MM.1S (cell line): ENCODE data around the gene CATSPERZ.

ENCODE experiments used
- DNase-seq: peaks from one replicate; pipeline ENCODE4 v3.0.0-alpha.2; 2015
- H2AFZ ChIP-seq: fragments of 300-600 bp; sonication (generic); 2 replicates; pipeline ENCODE4 v1.6.0; 2016; ENCODE audit warnings: antibody characterized with exemption, low read length
- H3F3A ChIP-seq: fragments of 300-600 bp; sonication (generic); 2 replicates; pipeline ENCODE4 v1.6.1; 2016; ENCODE audit warnings: mild to moderate bottlenecking, antibody characterized with exemption, low read length, moderate library complexity, mixed read lengths; ENCODE audit not compliant: insufficient read depth
- H3K27ac ChIP-seq: fragments of 300-600 bp; sonication (generic); 2 replicates; pipeline ENCODE4 v1.5.1; 2016; ENCODE audit warnings: mild to moderate bottlenecking, low read length
- H3K27me3 ChIP-seq: fragments of 300-600 bp; sonication (generic); replicated peaks from 2 replicates; pipeline ENCODE4 v1.6.0; 2016; ENCODE audit warnings: low read length; ENCODE audit not compliant: insufficient read depth
- H3K36me3 ChIP-seq: fragments of 300-600 bp; sonication (generic); replicated peaks from 2 replicates; pipeline ENCODE4 v1.6.1; 2016; ENCODE audit warnings: mild to moderate bottlenecking, low read length, mixed read lengths; ENCODE audit not compliant: insufficient read depth
- H3K4me1 ChIP-seq: fragments of 300-600 bp; sonication (generic); 2 replicates; pipeline ENCODE4 v1.6.1; 2016; ENCODE audit warnings: low read length, mixed read lengths
- H3K4me2 ChIP-seq: fragments of 300-600 bp; sonication (generic); 2 replicates; pipeline ENCODE4 v1.6.0; 2016; ENCODE audit warnings: low read depth, low read length
- H3K4me3 ChIP-seq: fragments of 300-600 bp; sonication (generic); 2 replicates; pipeline ENCODE4 v1.5.1; 2016; ENCODE audit warnings: low read length, mixed read lengths
- H3K79me2 ChIP-seq: fragments of 300-600 bp; sonication (generic); 2 replicates; pipeline ENCODE4 v1.6.1; 2016; ENCODE audit warnings: mixed run types, low read length, mixed read lengths
- H3K9ac ChIP-seq: fragments of 300-600 bp; sonication (generic); 2 replicates; pipeline ENCODE4 v1.6.1; 2016; ENCODE audit warnings: low read length, mixed read lengths
- H3K9me2 ChIP-seq: fragments of 300-600 bp; sonication (generic); replicated peaks from 2 replicates; pipeline ENCODE4 v1.6.1; 2016; ENCODE audit warnings: mild to moderate bottlenecking, low read length, mixed read lengths; ENCODE audit not compliant: insufficient read depth
- H3K9me3 ChIP-seq: fragments of 300-600 bp; sonication (generic); replicated peaks from 2 replicates; pipeline ENCODE4 v1.6.1; 2016; ENCODE audit warnings: mild to moderate bottlenecking, low read length, mixed read lengths; ENCODE audit not compliant: insufficient read depth
- H4K20me1 ChIP-seq: fragments of 300-600 bp; sonication (generic); 2 replicates; pipeline ENCODE4 v1.6.1; 2016; ENCODE audit warnings: mild to moderate bottlenecking, low read length, moderate library complexity, mixed read lengths; ENCODE audit not compliant: insufficient read depth
- CTCF ChIP-seq: fragments of 300-600 bp; sonication (generic); IDR thresholded peaks from 2 replicates; pipeline ENCODE4 v1.5.1; 2016; ENCODE audit warnings: antibody characterized with exemption, low read length, mixed read lengths
- EZH2 ChIP-seq: fragments of 300-600 bp; sonication (generic); optimal IDR thresholded peaks from 2 replicates; pipeline ENCODE3; 2017; ENCODE audit warnings: low read depth, mild to moderate bottlenecking, antibody characterized with exemption, low read length, mixed read lengths
- EZH2phosphoT487 ChIP-seq: fragments of 300-600 bp; sonication (generic); IDR thresholded peaks from 2 replicates; pipeline ENCODE4 v1.6.1; 2018; ENCODE audit warnings: antibody characterized with exemption, low read length

CATSPERZ gene

GRCh38 chr11:64318766-64319761, 18.9 kb downstream of the CATSPERZ start:
- H3K4me1 ChIP-seq = peaks cover 6% of the 10 kb centered on the region
- peak overlapping the region; percentile 92; the same call in 1 of the 2 replicates for H3K9ac ChIP-seq
- peak overlapping the region; percentile 78 for H3K4me3 ChIP-seq
- no peak overlapping the region for H2AFZ ChIP-seq
- H3K4me2 ChIP-seq = peak overlapping the region; percentile 93; the same call in 1 of the 2 replicates
- H3K36me3 ChIP-seq = no peaks in the 10 kb centered on the region
- no peak overlapping the region for H3K27ac ChIP-seq
- no peaks in the 10 kb centered on the region for H3K9me2 ChIP-seq
- no peaks in the 10 kb centered on the region for H4K20me1 ChIP-seq
- no peak for DNase-seq
- no peaks in the 10 kb centered on the region for H3K27me3 ChIP-seq
- no peak for TF ChIP-seq EZH2phosphoT487
- TF ChIP-seq CTCF = no peak
- TF ChIP-seq EZH2 = no peak
- peaks cover 36% of the 10 kb centered on the region for H3K79me2 ChIP-seq
- peaks cover 38% of the 10 kb centered on the region for H3F3A ChIP-seq
- no peaks in the 10 kb centered on the region for H3K9me3 ChIP-seq

- Histone ChIP-seq H3K4me2 (no peak overlapping the region), H3K9me2 (no peaks in the 10 kb centered on the region), H3K36me3 (no peaks in the 10 kb centered on the region), H3K27me3 (no peaks in the 10 kb centered on the region), H3K9me3 (no peaks in the 10 kb centered on the region), H2AFZ (no peak overlapping the region), H3K9ac (no peak overlapping the region), H3F3A (peaks cover 28% of the 10 kb centered on the region), H3K4me3 (no peak overlapping the region), H3K4me1 (peaks cover 6% of the 10 kb centered on the region), H4K20me1 (no peaks in the 10 kb centered on the region), H3K79me2 (peaks cover 22% of the 10 kb centered on the region), H3K27ac (no peak overlapping the region)
- DNase-seq = no peak
- no peak for TF ChIP-seq EZH2
- no peak for TF ChIP-seq CTCF
- TF ChIP-seq EZH2phosphoT487 = no peak
Observed at GRCh38 chr11:64320556-64320955, 20.4 kb downstream of the CATSPERZ start.

DNA sequence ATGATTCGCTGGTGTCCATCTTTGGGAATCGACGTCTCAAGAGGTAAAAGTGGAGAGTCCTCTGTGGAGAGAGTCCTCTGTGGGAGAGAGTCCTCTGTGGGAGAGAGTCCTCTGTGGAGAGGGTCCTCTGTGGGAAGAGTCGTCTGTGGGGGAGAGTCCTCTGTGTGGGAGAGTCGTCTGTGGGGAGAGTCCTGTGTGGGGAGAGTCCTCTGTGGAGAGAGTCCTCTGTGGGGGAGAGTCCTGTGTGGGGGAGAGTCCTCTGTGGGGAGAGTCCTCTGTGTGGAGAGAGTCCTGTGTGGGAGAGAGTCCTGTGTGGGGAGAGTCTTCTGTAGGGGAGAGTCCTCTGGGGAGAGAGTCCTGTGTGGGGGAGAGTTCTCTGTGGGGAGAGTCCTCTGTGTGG, 20.9 kb downstream of the CATSPERZ start:
- H3K4me1 ChIP-seq = peaks cover 6% of the 10 kb centered on the region
- no peaks in the 10 kb centered on the region for H3K27me3 ChIP-seq
- H3K9ac ChIP-seq = no peak overlapping the region
- no peaks in the 10 kb centered on the region for H3K9me3 ChIP-seq
- peaks cover 17% of the 10 kb centered on the region for H3K79me2 ChIP-seq
- H3K36me3 ChIP-seq = no peaks in the 10 kb centered on the region
- H3K27ac ChIP-seq = no peak overlapping the region
- peaks cover 27% of the 10 kb centered on the region for H3F3A ChIP-seq
- TF ChIP-seq EZH2phosphoT487 = no peak
- TF ChIP-seq EZH2 = no peak
- TF ChIP-seq CTCF = no peak
- DNase-seq = no peak
- H2AFZ ChIP-seq = no peak overlapping the region
- H3K4me2 ChIP-seq = no peak overlapping the region
- no peak overlapping the region for H3K4me3 ChIP-seq
- no peaks in the 10 kb centered on the region for H3K9me2 ChIP-seq
- no peaks in the 10 kb centered on the region for H4K20me1 ChIP-seq
